Heart left ventricle (tissue), 16 donors: Measurements from ENCODE around the gene TTLL10. TPM values are rescaled to one million over a fixed set of nuclear protein-coding genes. Genes with fewer than 3 reads are reported as not detected.

ENCODE experiments used
- ATAC-seq, 4 donors: fragments of 200-7000 bp; cut with Tn5 transposase; one replicate each; pipeline ENCODE4 v1.9.1; 2020 to 2022; ENCODE audit warnings: moderate library complexity in 4 of 4, mild to moderate bottlenecking in 3 of 4, moderate number of reproducible peaks in 1 of 4
- DNase-seq, 5 donors: peaks; one replicate each; pipeline ENCODE4 v3.0.0-alpha.2; 2020
- H3K27ac ChIP-seq, 12 donors: fragments of 200-600 bp; sonication (generic) in 4 of 12; one replicate each; pipeline versions ENCODE4 v1.5.0 to v1.8.0; 2016 to 2022; ENCODE audit warnings: mild to moderate bottlenecking in 2 of 12
- H3K27me3 ChIP-seq, 9 donors: fragments of 200-600 bp; sonication (generic) in 2 of 9; one replicate each; pipeline versions ENCODE4 v1.5.1 to v1.8.0; 2016 to 2022; ENCODE audit warnings: mild to moderate bottlenecking in 3 of 9
- H3K36me3 ChIP-seq, 9 donors: fragments of 200-600 bp; sonication (generic) in 2 of 9; one replicate each; pipeline versions ENCODE4 v1.5.0 to v1.8.0; 2018 to 2022; ENCODE audit warnings: mild to moderate bottlenecking in 2 of 9
- H3K4me1 ChIP-seq, 12 donors: fragments of 200-600 bp; sonication (generic) in 4 of 12; one replicate each; pipeline versions ENCODE4 v1.5.0 to v1.8.0; 2016 to 2022; ENCODE audit warnings: mild to moderate bottlenecking in 3 of 12
- H3K4me3 ChIP-seq, 12 donors: fragments of 200-600 bp; sonication (generic) in 4 of 12; one replicate each; pipeline versions ENCODE4 v1.5.0 to v1.8.0; 2017 to 2022; ENCODE audit warnings: mild to moderate bottlenecking in 9 of 12, moderate library complexity in 4 of 12
- H3K9me3 ChIP-seq, 12 donors: fragments of 200-600 bp; sonication (generic) in 4 of 12; one replicate each; pipeline versions ENCODE4 v1.5.0 to v1.8.0; 2016 to 2022; ENCODE audit warnings: mild to moderate bottlenecking in 1 of 12
- CTCF ChIP-seq, 12 donors: fragments of 200-600 bp; sonication (generic) in 4 of 12; IDR thresholded peaks; one replicate each; pipeline versions ENCODE4 v1.5.0 to v1.8.0; 2018 to 2022; ENCODE audit warnings: antibody characterized with exemption in 12 of 12, mild to moderate bottlenecking in 5 of 12
- POLR2A ChIP-seq, 2 donors: fragments of 450-650 bp; IDR thresholded peaks; one replicate each; pipeline ENCODE4 v1.6.1; 2017; ENCODE audit warnings: antibody characterized with exemption in 2 of 2, mild to moderate bottlenecking in 2 of 2, moderate library complexity in 2 of 2
- WGBS, 4 donors: extraction: QIAGEN DNeasy Blood & Tissue Kit in 2 of 4; methylation state at CpG; one replicate each; pipeline versions ENCODE4 v1.1.5 to v1.1.7; 2013 to 2018; 5-methylcytosine and 5-hydroxymethylcytosine counted together
- intact Hi-C, 10 donors: fragments of 100-400 bp; cut with DNase I; formaldehyde crosslinking; loops; one replicate each; pipeline versions ENCODE4 v1.11.1 to v1.14.2; 2022
- polyA plus RNA-seq, 2 donors: library from polyadenylated mRNA; stranded (reverse); fragments of 200-250 nt; gene quantifications; one replicate each; pipeline ENCODE4 v1.2.3, GENCODE V29; 2013
- total RNA-seq, 9 donors: library from RNA; depleted of rRNA in 2 of 9; stranded (reverse); fragments of >200 nt in 2 of 9; fragmentation: NEBNext Ultra II Directional in 3 of 9; extraction: Animal tissue kit (Norgen Biotek cat#: 25700) in 3 of 9; gene quantifications; one replicate each; pipeline versions ENCODE4 v1.1.0 to v1.2.4, GENCODE V29; 2016 to 2023
- donor health status: ischemic (EF 13 %, LVEDD 7.1; RV severe dilation, severe dysfunction).
- donor health status: healthy with polysubstance abuse.
- donor health status: DM: no; HTN: yes; CAD: no.
- donor health status: DM: no; HTN: no; CAD: no.
- donor health status: ischemic (EF 25% LVEDD 6.9; RV normal size, moderate dysfunction).
- donor health status: ischemic (EF 25% LVEDD 5.7; RV mildly dilated, moderate dysfunction).
- donor health status: healthy.
- donor health status: DM: yes; HTN: yes; CAD: no.
- donor health status: ischemic (EF 35%, LVEDD 5.7; RV mildly dilated, moderate dysfunction).
- donor health status: nonischemic (EF 11% LVEDD 7.7; RV severe dilation, severe dysfunction).
- donor health status: DM: yes; HTN: yes; CAD: no.
- donor health status: PGD.
- donor health status: ischemic (EF 29% LVEDD 5.4; RV normal size, mild dysfunction).
- donor health status: nonischemic (EF 23%, LVEDD 6.1; RV moderate dilation, normal function).

The TTLL10 gene
- total and polyA plus RNA-seq, 11 donors = 0.03 to 0.53 (median 0.21) TPM; not detected in 4

GRCh38 chr1:1166642-1167397 is 6.9 kb upstream of the TTLL10 start:
- Histone ChIP-seq H3K27ac (no peak overlapping the region), H3K27me3 (peaks cover 26 to 93% (median 63%) of the 10 kb centered on the region in 9 donors), H3K4me1 (no peaks in the 10 kb centered on the region), H3K36me3 (no peaks in the 10 kb centered on the region), H3K4me3 (no peak overlapping the region), H3K9me3 (no peaks in the 10 kb centered on the region)
- no peak for TF ChIP-seq CTCF (IDR thresholded peaks at IDR 0.05)
- no peak for TF ChIP-seq POLR2A (IDR thresholded peaks at IDR 0.05)
- 73 to 79% (median 76%) methylated on average over 19 to 44 of the region's 44 CpGs for WGBS, 4 donors
- ATAC-seq (no peak), DNase-seq (peak in 3 of 5 donors; percentile 16 to 54 (median 21))
- intact Hi-C loops = loop anchor here in 1 of 10 donors (5.0 kb wide), 1 partner anchor 35 kb away; no protein-coding TSS in a partner anchor

- DNase-seq = peak in 3 of 5 donors; percentile 17 to 51 (median 23)
- no peak overlapping the region for H3K4me3 ChIP-seq
- intact Hi-C loops = loop anchor here in 1 of 10 donors (5.0 kb wide), 1 partner anchor 35 kb away; no protein-coding TSS in a partner anchor
- ATAC-seq = no peak
- WGBS, 4 donors = 70 to 77% (median 75%) methylated on average over 8 to 20 of the region's 20 CpGs
- no peaks in the 10 kb centered on the region for H3K4me1 ChIP-seq
- H3K36me3 ChIP-seq = no peaks in the 10 kb centered on the region
- peaks cover 26 to 93% (median 63%) of the 10 kb centered on the region in 9 donors for H3K27me3 ChIP-seq
- no peaks in the 10 kb centered on the region for H3K9me3 ChIP-seq
- H3K27ac ChIP-seq = no peak overlapping the region
- no peak for TF ChIP-seq CTCF (IDR thresholded peaks at IDR 0.05)
- no peak for TF ChIP-seq POLR2A (IDR thresholded peaks at IDR 0.05)
Observed at GRCh38 chr1:1167398-1167821, 6.3 kb upstream of the TTLL10 start.

- ATAC-seq (no peak), DNase-seq (peak in 1 of 5 donors; percentile 17)
- H3K4me3 ChIP-seq = no peak overlapping the region
- H3K9me3 ChIP-seq = no peaks in the 10 kb centered on the region
- intact Hi-C loops = loop anchor here in 1 of 10 donors (5.0 kb wide), 1 partner anchor 36 kb away; no protein-coding TSS in a partner anchor
- WGBS, 4 donors = 78 to 83% (median 81%) methylated on average over 31 to 36 of the region's 36 CpGs
- H3K4me1 ChIP-seq = no peaks in the 10 kb centered on the region
- H3K27me3 ChIP-seq = peaks cover 21 to 93% (median 65%) of the 10 kb centered on the region in 9 donors
- TF ChIP-seq POLR2A (IDR thresholded peaks at IDR 0.05) (no peak), CTCF (IDR thresholded peaks at IDR 0.05) (no peak)
- H3K36me3 ChIP-seq = no peaks in the 10 kb centered on the region
- no peak overlapping the region for H3K27ac ChIP-seq
Observed at GRCh38 chr1:1167841-1168450, 5.7 kb upstream of the TTLL10 start.
